ENCODE measurements around the gene DDTL. TPM values are rescaled to one million over a fixed set of nuclear protein-coding genes. Genes with fewer than 3 reads are reported as not detected.
"Not testable (repeated sequence)": the region's sequence is repeated elsewhere in the genome, so short reads cannot be mapped to it uniquely, and the experiment has no call there.

The DDTL gene
- total RNA-seq: 1 to 10 TPM in 1 of 2 donors, not detected in 1; 1.0 TPM

GRCh38 chr22:23966568-23966967 lies at the start of gene DDTL:
DDTL (plus strand) TSS chr22:23966888; CDS start chr22:23966915, 27 bp downstream.
- not testable (repeated sequence) for H3K27me3 ChIP-seq; H3K4me1 ChIP-seq; DNase-seq (ENCODE audit: low spot score); H3K27ac ChIP-seq; H3K4me3 ChIP-seq; H3K9me3 ChIP-seq
- H3K36me3 ChIP-seq: peaks cover 24% of the 10 kb centered on the region

- not testable (repeated sequence) for H3K4me3 ChIP-seq; H3K9me3 ChIP-seq; DNase-seq (ENCODE audit: low spot score); H3K4me1 ChIP-seq; H3K27me3 ChIP-seq; H3K27ac ChIP-seq
- peaks cover 29% of the 10 kb centered on the region for H3K36me3 ChIP-seq
Measured at GRCh38 chr22:23920267-23920611, 46.4 kb upstream of the DDTL start.

- not testable (repeated sequence) for H3K4me3 ChIP-seq, H3K27ac ChIP-seq, H3K27me3 ChIP-seq, H3K4me1 ChIP-seq, H3K9me3 ChIP-seq
- peaks cover 39% of the 10 kb centered on the region for H3K36me3 ChIP-seq
- DNase-seq (ENCODE audit: low spot score): peak; percentile 59
Measured at GRCh38 chr22:23921586-23922201, 45.0 kb upstream of the DDTL start.

- no peaks in the 10 kb centered on the region for H3K9me3 ChIP-seq
- no peaks in the 10 kb centered on the region for H3K4me1 ChIP-seq
- no peak overlapping the region for H3K4me3 ChIP-seq
- no peak overlapping the region for H3K27ac ChIP-seq
- no peaks in the 10 kb centered on the region for H3K27me3 ChIP-seq
- TF ChIP-seq CTCF (IDR thresholded peaks at IDR 0.05): no peak
- peaks cover 39% of the 10 kb centered on the region for H3K36me3 ChIP-seq
- DNase-seq (ENCODE audit: low spot score): no peak
Measured at GRCh38 chr22:23922921-23923320, 43.8 kb upstream of the DDTL start.

GRCh38 chr22:23925020-23925606 lies 41.6 kb upstream of the DDTL start:
- no peak for TF ChIP-seq CTCF (IDR thresholded peaks at IDR 0.05)
- Histone ChIP-seq H3K9me3 (no peaks in the 10 kb centered on the region), H3K27me3 (no peaks in the 10 kb centered on the region), H3K36me3 (peaks cover 50% of the 10 kb centered on the region), H3K4me3 (no peak overlapping the region), H3K27ac (no peak overlapping the region), H3K4me1 (no peaks in the 10 kb centered on the region)
- DNase-seq (ENCODE audit: low spot score): no peak

- no peak overlapping the region for H3K4me3 ChIP-seq
- DNase-seq (ENCODE audit: low spot score): no peak
- no peak overlapping the region for H3K27ac ChIP-seq
- no peaks in the 10 kb centered on the region for H3K4me1 ChIP-seq
- peaks cover 50% of the 10 kb centered on the region for H3K36me3 ChIP-seq
- TF ChIP-seq CTCF (IDR thresholded peaks at IDR 0.05): no peak
- H3K9me3 ChIP-seq: no peaks in the 10 kb centered on the region
- no peaks in the 10 kb centered on the region for H3K27me3 ChIP-seq
Measured at GRCh38 chr22:23926561-23926960, 40.1 kb upstream of the DDTL start.

GRCh38 chr22:23938328-23939016 lies 28.2 kb upstream of the DDTL start:
- H3K36me3 ChIP-seq: no peaks in the 10 kb centered on the region
- H3K9me3 ChIP-seq: no peaks in the 10 kb centered on the region
- H3K27ac ChIP-seq: peak overlapping the region in 1 of 2 donors; percentile 16
- no peak overlapping the region for H3K4me3 ChIP-seq
- DNase-seq (ENCODE audit: low spot score): no peak
- H3K4me1 ChIP-seq: peaks cover 0 to 7% of the 10 kb centered on the region in 2 donors
- no peaks in the 10 kb centered on the region for H3K27me3 ChIP-seq
- no peak for TF ChIP-seq CTCF (IDR thresholded peaks at IDR 0.05)

Measured in right atrium auricular region (tissue), 2 donors.